MCF 10A (cell line): ENCODE measurements around the gene PRM1. TPM values are rescaled to one million over a fixed set of nuclear protein-coding genes. Genes with fewer than 3 reads are reported as not detected.

Source experiments
- BruUV-seq: library from RNA; stranded (reverse); fragments of 400-500 nt; replicated peaks from 2 replicates; lab custom pipeline; 2021; lab: Mats Ljungman, UMichigan
- CTCF ChIA-PET: fragments of 300-600 bp; sonication (Branson Sonifier 250); formaldehyde crosslinking; extraction: SDS; loops from one replicate; lab custom pipeline; 2021; ENCODE audit warnings: antibody characterized with exemption, inconsistent platforms; lab: Yijun Ruan, JAX
- POLR2A ChIA-PET: fragments of 300-600, 350-650 bp; sonication (Branson Sonifier 250); formaldehyde crosslinking; extraction: SDS; loops from one replicate; lab custom pipeline; 2020; ENCODE audit warnings: antibody characterized with exemption, inconsistent platforms; lab: Yijun Ruan, JAX
- DNase-seq: peaks from one replicate; pipeline ENCODE4 v3.0.0-alpha.2; 2018; ENCODE audit not compliant: unreplicated experiment
- H3K27ac Mint-ChIP-seq: one replicate; pipeline ENCODE4 v1.8.0; 2022; ENCODE audit warnings: mild to moderate bottlenecking, low read depth, mixed read lengths; ENCODE audit not compliant: unreplicated experiment
- H3K27me3 Mint-ChIP-seq: one replicate; pipeline ENCODE4 v1.8.0; 2022; ENCODE audit warnings: mixed read lengths; ENCODE audit not compliant: insufficient read depth, unreplicated experiment
- H3K36me3 Mint-ChIP-seq: one replicate; pipeline ENCODE4 v1.8.0; 2022; ENCODE audit warnings: mild to moderate bottlenecking, moderate library complexity, mixed read lengths; ENCODE audit not compliant: insufficient read depth, unreplicated experiment
- H3K4me1 Mint-ChIP-seq: one replicate; pipeline ENCODE4 v1.8.0; 2022; ENCODE audit warnings: mixed read lengths; ENCODE audit not compliant: insufficient read depth, unreplicated experiment
- H3K4me3 Mint-ChIP-seq: one replicate; pipeline ENCODE4 v1.8.0; 2022; ENCODE audit warnings: mild to moderate bottlenecking, moderate library complexity, mixed read lengths; ENCODE audit not compliant: unreplicated experiment
- H3K9me3 Mint-ChIP-seq: one replicate; pipeline ENCODE4 v1.8.0; 2022; ENCODE audit warnings: mixed read lengths; ENCODE audit not compliant: unreplicated experiment
- CTCF ChIP-seq: fragments of 200-600 bp; IDR thresholded peaks from one replicate; pipeline ENCODE4 v1.8.0; 2022; ENCODE audit warnings: antibody characterized with exemption, mild to moderate bottlenecking; ENCODE audit not compliant: unreplicated experiment
- intact Hi-C: fragments of 100-400 bp; cut with micrococcal nuclease; formaldehyde crosslinking; loops from 2 replicates; pipeline ENCODE4 v1.14.1; 2022
- total RNA-seq: library from RNA; stranded (reverse); gene quantifications from 2 replicates; pipeline ENCODE4 v1.2.3, GENCODE V29; 2022

The PRM1 gene
- total RNA-seq, 1 experiment from 2014 or later = not detected

GRCh38 chr16:11241480-11242204 is 39.5 kb downstream of the PRM1 start:
- Mint-ChIP-seq H3K27me3 (no peaks in the 10 kb centered on the region), H3K27ac (no peak overlapping the region), H3K9me3 (no peaks in the 10 kb centered on the region), H3K36me3 (no peaks in the 10 kb centered on the region), H3K4me1 (no peaks in the 10 kb centered on the region), H3K4me3 (no peak overlapping the region)
- no peak for DNase-seq
- TF ChIP-seq CTCF = no peak
- POLR2A ChIA-PET = interaction anchor here (0.6 kb wide), 1 partner anchor 888 kb away, joined by 5 read pairs; no protein-coding TSS in a partner anchor
- intact Hi-C loops = no loop called here
- CTCF ChIA-PET = interaction anchor here (0.6 to 0.8 kb wide), 2 partner anchors 17 to 290 kb away, joined by 3 to 4 read pairs; no protein-coding TSS in a partner anchor
- no TSS peak for BruUV-seq

GRCh38 chr16:11240636-11241473 is 40.3 kb downstream of the PRM1 start:
- TF ChIP-seq CTCF = no peak
- DNase-seq = no peak
- ChIA-PET CTCF (interaction anchor here (0.6 to 1.1 kb wide), 7 partner anchors 13 to 291 kb away, joined by 3 to 4 read pairs (median 3); no protein-coding TSS in a partner anchor), POLR2A (interaction anchor here (0.6 kb wide), 1 partner anchor 888 kb away, joined by 5 read pairs; no protein-coding TSS in a partner anchor)
- H3K27me3 Mint-ChIP-seq = no peaks in the 10 kb centered on the region
- no TSS peak for BruUV-seq
- no peak overlapping the region for H3K4me3 Mint-ChIP-seq
- no peaks in the 10 kb centered on the region for H3K36me3 Mint-ChIP-seq
- intact Hi-C loops = no loop called here
- H3K9me3 Mint-ChIP-seq = no peaks in the 10 kb centered on the region
- H3K27ac Mint-ChIP-seq = no peak overlapping the region
- H3K4me1 Mint-ChIP-seq = no peaks in the 10 kb centered on the region

DNA sequence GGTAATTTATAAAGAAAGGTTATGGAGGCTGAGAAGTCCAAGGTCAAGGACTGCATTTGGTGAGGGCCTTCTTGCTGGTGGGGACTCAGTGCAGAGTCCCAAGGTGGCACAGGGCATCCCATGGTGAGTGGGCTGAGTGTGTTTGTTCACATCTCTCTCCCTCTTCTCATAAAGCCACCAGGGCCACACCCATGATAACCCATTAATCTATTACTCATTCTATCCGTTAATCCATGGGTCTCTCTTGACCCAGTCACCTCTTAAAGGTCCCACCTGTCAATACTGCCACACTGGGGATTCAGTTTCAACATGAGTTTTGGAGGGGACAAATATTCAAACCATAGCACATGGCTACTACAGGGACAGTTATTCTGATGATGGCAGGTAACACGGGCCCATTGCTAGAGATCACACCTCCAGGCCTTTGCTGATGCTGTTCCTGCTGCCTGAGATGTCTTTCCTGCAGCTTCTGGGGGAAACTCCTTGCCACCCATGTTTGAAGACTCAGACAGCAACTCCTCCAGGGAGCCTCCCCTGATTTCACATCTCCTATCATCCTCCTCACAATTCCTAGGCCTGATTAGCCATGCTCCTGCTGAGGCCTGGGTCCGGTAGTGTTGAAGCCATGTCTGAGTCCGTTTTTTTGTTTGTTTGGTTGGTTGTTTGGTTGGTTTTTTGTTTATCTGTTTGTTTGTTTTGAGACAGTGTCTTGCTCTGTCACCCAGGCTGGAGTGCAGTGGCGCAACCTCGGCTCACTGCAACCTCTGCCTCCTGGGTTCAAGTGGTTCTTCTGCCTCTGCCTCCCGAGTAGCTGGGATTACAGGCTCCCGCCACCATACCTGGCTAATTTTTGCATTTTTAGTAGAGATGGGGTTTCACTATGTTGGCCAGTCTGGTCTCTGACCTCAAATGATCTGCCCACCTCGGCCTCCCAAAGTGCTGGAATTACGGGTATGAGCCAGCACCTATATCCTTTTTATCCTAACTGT is 41.2 kb downstream of the PRM1 start:
- ChIA-PET CTCF (interaction anchor here (0.6 to 1.1 kb wide), 4 partner anchors 15 to 276 kb away, joined by 3 to 4 read pairs (median 3); no protein-coding TSS in a partner anchor), POLR2A (no interaction called here)
- no peak overlapping the region for H3K4me3 Mint-ChIP-seq
- no peaks in the 10 kb centered on the region for H3K4me1 Mint-ChIP-seq
- no peaks in the 10 kb centered on the region for H3K36me3 Mint-ChIP-seq
- no peak overlapping the region for H3K27ac Mint-ChIP-seq
- H3K27me3 Mint-ChIP-seq = no peaks in the 10 kb centered on the region
- BruUV-seq = no TSS peak
- no peak for TF ChIP-seq CTCF
- no peaks in the 10 kb centered on the region for H3K9me3 Mint-ChIP-seq
- DNase-seq = no peak
- intact Hi-C loops = no loop called here
